Thoracic aorta (tissue), 2 donors: Measurements from ENCODE around the gene SYNDIG1. TPM values are rescaled to one million over a fixed set of nuclear protein-coding genes. Genes with fewer than 3 reads are reported as not detected.

Experiments used
- ATAC-seq: fragments of 150-250 bp; one replicate; pipeline ENCODE4 v1.8.0; 2017; ENCODE audit warnings: low read depth; ENCODE audit not compliant: insufficient number of reproducible peaks, low FRiP score
- DNase-seq: peaks from one replicate; pipeline ENCODE4 v3.0.0-alpha.2; 2020; ENCODE audit warnings: low spot score
- H3K27ac ChIP-seq, 2 donors: fragments of 200-600 bp; sonication (generic); 1 replicate in 1 of 2; 2 replicates in 1 of 2; pipeline ENCODE4 v1.5.1; 2016; ENCODE audit warnings: mild to moderate bottlenecking in 2 of 2, moderate library complexity in 2 of 2
- H3K27me3 ChIP-seq: fragments of 200-600 bp; sonication (generic); replicated peaks from 2 replicates; pipeline ENCODE4 v1.6.0; 2016; ENCODE audit warnings: mild to moderate bottlenecking; ENCODE audit not compliant: insufficient read depth
- H3K36me3 ChIP-seq: fragments of 200-600 bp; sonication (generic); one replicate; pipeline ENCODE4 v1.5.1; 2016
- H3K4me1 ChIP-seq, 2 donors: fragments of 200-600 bp; sonication (generic); 1 replicate in 1 of 2; 2 replicates in 1 of 2; pipeline versions ENCODE4 v1.5.1 to v1.6.0; 2016; ENCODE audit warnings: low read depth in 2 of 2, mild to moderate bottlenecking in 1 of 2; ENCODE audit not compliant: control insufficient read depth in 1 of 2
- H3K4me3 ChIP-seq: fragments of 200-600 bp; sonication (generic); 2 replicates; pipeline ENCODE4 v1.5.1; 2016; ENCODE audit warnings: mild to moderate bottlenecking
- H3K9me3 ChIP-seq: fragments of 200-600 bp; sonication (generic); 2 replicates; pipeline ENCODE4 v1.5.1; 2016
- CTCF ChIP-seq: fragments of 200-600 bp; sonication (generic); IDR thresholded peaks from one replicate; pipeline ENCODE4 v1.5.1; 2019; ENCODE audit warnings: antibody characterized with exemption
- total RNA-seq, 2 donors: library from RNA; depleted of rRNA; stranded (reverse); fragments of >200 nt; gene quantifications; one replicate each; pipeline versions ENCODE4 v1.1.0 to v1.2.3, GENCODE V29; 2016

Gene SYNDIG1
- total RNA-seq, 2 donors from 2014 or later, result 1.8 to 5.4 TPM

- H3K36me3 ChIP-seq, result no peaks in the 10 kb centered on the region
- ATAC-seq (no peak), DNase-seq (no peak)
- H3K27me3 ChIP-seq, result no peaks in the 10 kb centered on the region
- H3K4me1 ChIP-seq, result no peaks in the 10 kb centered on the region
- H3K9me3 ChIP-seq, result no peaks in the 10 kb centered on the region
- no peak for TF ChIP-seq CTCF
- H3K27ac ChIP-seq, result no peak overlapping the region
- H3K4me3 ChIP-seq, result no peak overlapping the region
Observed at GRCh38 chr20:24705486-24705885, 236.1 kb downstream of the SYNDIG1 start.

- DNase-seq, result no peak
- no peak for TF ChIP-seq CTCF
- Histone ChIP-seq H3K9me3 (peaks cover 3% of the 10 kb centered on the region), H3K4me1 (no peaks in the 10 kb centered on the region), H3K27ac (no peak overlapping the region), H3K36me3 (no peaks in the 10 kb centered on the region), H3K4me3 (no peak overlapping the region), H3K27me3 (no peaks in the 10 kb centered on the region)
- no peak for ATAC-seq
Observed at GRCh38 chr20:24708411-24709295, 239.2 kb downstream of the SYNDIG1 start.
